Liver (tissue), 2 donors: ENCODE measurements around the gene TMEM175.

Source experiments
- YY1 ChIP-seq: IDR thresholded peaks from 2 replicates; pipeline ENCODE4 v1.6.1; 2016; ENCODE audit warnings: antibody characterized with exemption, mild to moderate bottlenecking
- TF ChIP-seq, protein P1 (sequence below): fragments of 150-350 bp; IDR thresholded peaks from 2 replicates; pipeline ENCODE4 v1.5.1; 2017; ENCODE audit warnings: improper control_type of control experiment, low read depth, low read length; ENCODE audit not compliant: missing input control
- donor health status: healthy.

- TF ChIP-seq YY1, result no peak
- TF ChIP-seq, protein P1, sequence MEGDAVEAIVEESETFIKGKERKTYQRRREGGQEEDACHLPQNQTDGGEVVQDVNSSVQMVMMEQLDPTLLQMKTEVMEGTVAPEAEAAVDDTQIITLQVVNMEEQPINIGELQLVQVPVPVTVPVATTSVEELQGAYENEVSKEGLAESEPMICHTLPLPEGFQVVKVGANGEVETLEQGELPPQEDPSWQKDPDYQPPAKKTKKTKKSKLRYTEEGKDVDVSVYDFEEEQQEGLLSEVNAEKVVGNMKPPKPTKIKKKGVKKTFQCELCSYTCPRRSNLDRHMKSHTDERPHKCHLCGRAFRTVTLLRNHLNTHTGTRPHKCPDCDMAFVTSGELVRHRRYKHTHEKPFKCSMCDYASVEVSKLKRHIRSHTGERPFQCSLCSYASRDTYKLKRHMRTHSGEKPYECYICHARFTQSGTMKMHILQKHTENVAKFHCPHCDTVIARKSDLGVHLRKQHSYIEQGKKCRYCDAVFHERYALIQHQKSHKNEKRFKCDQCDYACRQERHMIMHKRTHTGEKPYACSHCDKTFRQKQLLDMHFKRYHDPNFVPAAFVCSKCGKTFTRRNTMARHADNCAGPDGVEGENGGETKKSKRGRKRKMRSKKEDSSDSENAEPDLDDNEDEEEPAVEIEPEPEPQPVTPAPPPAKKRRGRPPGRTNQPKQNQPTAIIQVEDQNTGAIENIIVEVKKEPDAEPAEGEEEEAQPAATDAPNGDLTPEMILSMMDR, result no peak
Measured at GRCh38 chr4:886244-886643, 46.0 kb upstream of the TMEM175 start.
